Activated CD4-positive, alpha-beta T cell treated with anti-CD3 and anti-CD28 coated beads, Interleukin-2, amount 10 ng/mL, durations not matched to agents 24 days and 14 days (primary cell): Measurements from ENCODE around the gene TRIM17. TPM values are rescaled to one million over a fixed set of nuclear protein-coding genes. Genes with fewer than 3 reads are reported as not detected.

ENCODE experiments used
- DNase-seq: peaks from one replicate; pipeline ENCODE4 v3.0.0; 2022
- H3K27ac Mint-ChIP-seq: one replicate; pipeline ENCODE4 v1.8.0; 2022; ENCODE audit warnings: mild to moderate bottlenecking, mixed read lengths
- H3K27me3 Mint-ChIP-seq: one replicate; pipeline ENCODE4 v1.8.0; 2022; ENCODE audit warnings: mixed read lengths
- H3K36me3 Mint-ChIP-seq: one replicate; pipeline ENCODE4 v1.8.0; 2022; ENCODE audit warnings: low read depth, mild to moderate bottlenecking, mixed read lengths
- H3K4me1 Mint-ChIP-seq: one replicate; pipeline ENCODE4 v1.8.0; 2021; ENCODE audit warnings: mixed read lengths
- H3K4me3 Mint-ChIP-seq: one replicate; pipeline ENCODE4 v1.8.0; 2022; ENCODE audit warnings: mild to moderate bottlenecking, moderate library complexity, mixed read lengths
- H3K9me3 Mint-ChIP-seq: one replicate; pipeline ENCODE4 v1.8.0; 2021; ENCODE audit warnings: mixed read lengths
- intact Hi-C: fragments of 100-400 bp; cut with micrococcal nuclease; formaldehyde crosslinking; loops from one replicate; pipeline ENCODE4 v1.15.1; 2023
- total RNA-seq: library from RNA; stranded (reverse); gene quantifications from 2 replicates; pipeline ENCODE4 v1.2.3, GENCODE V29; 2022

The TRIM17 gene
- total RNA-seq, 1 donor from 2014 or later, result 2.8 TPM

DNA sequence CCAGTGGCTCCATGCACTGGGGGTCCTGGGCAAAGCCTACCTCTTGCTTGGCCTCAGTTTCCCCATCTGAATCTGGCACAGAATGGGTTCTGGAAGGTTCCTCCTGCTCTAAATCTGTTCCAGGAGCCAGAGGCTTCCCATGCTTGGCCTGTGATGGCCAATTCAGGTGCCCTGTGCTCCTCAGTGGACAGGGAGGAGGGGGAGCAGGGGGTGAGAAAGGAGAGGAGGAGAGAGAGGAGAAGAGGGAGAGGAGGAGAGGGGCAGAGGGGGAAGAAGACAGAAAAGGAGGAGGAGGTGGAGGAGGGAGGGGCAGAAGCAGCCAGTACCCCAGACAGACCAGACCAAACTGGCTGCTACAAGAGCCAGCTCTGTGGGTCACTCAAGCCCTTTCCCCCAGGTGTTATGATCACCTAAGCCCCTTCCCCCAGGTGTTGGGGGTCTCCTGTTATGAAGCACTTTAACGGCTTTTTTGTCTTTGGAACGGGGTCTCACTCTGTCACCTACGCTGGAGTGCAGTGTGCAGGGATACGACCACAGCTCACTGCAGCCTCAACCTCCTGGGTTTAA, 53.7 kb downstream of the TRIM17 start:
- H3K36me3 Mint-ChIP-seq, result no peaks in the 10 kb centered on the region
- no peaks in the 10 kb centered on the region for H3K4me1 Mint-ChIP-seq
- DNase-seq, result no peak
- no peak overlapping the region for H3K27ac Mint-ChIP-seq
- H3K27me3 Mint-ChIP-seq, result no peaks in the 10 kb centered on the region
- H3K9me3 Mint-ChIP-seq, result no peaks in the 10 kb centered on the region
- H3K4me3 Mint-ChIP-seq, result no peak overlapping the region
- intact Hi-C loops, result no loop called here

DNA sequence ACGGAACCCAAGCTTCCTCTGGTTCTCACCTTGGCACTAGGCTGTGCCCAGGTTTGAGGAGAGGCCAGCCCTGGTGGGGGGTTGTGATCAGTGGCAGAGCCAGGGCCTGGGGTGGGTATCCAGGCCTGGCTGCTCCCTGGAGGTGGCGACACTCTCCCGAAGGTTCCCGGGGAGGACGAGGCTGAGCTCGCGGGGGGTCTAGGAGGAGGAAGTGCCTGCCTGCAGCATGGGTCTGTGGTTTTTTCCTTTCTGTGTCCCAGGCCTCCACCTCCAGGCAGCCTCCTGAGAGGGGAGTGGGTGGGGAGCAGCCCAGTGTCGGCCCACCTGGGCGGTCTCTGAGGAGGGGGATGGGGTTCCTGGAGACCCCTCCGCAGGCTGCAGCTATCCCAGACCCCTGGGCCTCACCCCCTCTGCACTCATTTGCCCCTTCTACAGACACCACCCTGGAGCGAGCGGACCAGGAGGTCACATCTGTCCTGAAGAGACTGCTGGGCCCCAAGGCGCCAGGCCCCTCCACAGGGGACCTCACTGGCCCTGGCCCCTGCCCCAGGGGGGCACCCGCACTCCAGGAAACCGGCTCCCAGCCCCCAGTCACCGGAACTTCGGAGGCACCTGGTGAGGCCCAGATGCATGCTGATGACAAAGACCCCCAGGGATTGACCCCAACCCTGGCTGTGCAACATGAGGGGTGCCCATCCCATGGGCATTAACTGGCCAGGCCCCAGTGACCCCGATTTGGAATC, 54.3 kb downstream of the TRIM17 start:
- Mint-ChIP-seq H3K4me1 (no peaks in the 10 kb centered on the region), H3K9me3 (no peaks in the 10 kb centered on the region), H3K27ac (no peak overlapping the region), H3K27me3 (no peaks in the 10 kb centered on the region), H3K36me3 (no peaks in the 10 kb centered on the region), H3K4me3 (no peak overlapping the region)
- intact Hi-C loops, result no loop called here
- DNase-seq, result no peak

DNA sequence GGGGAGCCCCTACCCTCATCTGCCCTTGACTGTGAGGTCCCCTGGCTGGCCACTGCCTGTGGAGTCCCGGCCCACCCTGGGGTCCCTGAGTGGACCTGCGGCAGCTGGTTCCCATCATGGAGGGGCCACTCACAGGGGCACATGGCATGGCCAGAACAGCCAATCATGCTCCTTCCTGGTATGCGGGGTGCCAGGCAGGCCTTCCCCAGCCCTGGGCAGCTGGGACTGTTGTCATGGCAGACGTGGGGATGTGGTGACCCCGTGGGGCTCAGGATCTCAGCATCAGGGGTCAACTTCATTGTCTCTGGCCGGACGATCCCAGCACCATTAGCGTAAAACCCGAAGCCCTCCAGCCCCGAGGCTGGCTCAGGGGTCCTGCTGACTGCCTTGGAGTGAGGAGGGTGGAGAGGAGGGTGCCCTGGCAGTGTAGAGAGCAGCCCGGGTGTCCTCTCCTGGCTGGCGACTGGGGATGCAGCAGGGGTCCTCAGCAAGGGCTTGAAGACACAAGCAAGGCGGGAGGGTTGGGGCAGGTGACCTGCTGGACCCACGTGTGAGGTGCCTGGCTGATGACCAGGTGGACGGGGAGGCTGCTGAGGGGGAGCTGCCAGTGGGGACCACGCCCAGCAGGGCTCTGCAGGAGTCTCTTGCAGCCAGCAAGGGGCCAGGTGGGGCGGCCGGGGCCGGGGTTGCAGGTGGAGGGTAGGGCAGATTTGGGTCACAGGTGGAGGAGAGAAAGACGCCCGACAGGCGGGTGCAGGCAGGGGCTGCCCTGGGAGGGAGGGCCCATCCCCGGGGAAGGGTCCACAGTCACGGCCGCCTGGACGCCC, 55.1 kb downstream of the TRIM17 start:
- no peaks in the 10 kb centered on the region for H3K36me3 Mint-ChIP-seq

DNA sequence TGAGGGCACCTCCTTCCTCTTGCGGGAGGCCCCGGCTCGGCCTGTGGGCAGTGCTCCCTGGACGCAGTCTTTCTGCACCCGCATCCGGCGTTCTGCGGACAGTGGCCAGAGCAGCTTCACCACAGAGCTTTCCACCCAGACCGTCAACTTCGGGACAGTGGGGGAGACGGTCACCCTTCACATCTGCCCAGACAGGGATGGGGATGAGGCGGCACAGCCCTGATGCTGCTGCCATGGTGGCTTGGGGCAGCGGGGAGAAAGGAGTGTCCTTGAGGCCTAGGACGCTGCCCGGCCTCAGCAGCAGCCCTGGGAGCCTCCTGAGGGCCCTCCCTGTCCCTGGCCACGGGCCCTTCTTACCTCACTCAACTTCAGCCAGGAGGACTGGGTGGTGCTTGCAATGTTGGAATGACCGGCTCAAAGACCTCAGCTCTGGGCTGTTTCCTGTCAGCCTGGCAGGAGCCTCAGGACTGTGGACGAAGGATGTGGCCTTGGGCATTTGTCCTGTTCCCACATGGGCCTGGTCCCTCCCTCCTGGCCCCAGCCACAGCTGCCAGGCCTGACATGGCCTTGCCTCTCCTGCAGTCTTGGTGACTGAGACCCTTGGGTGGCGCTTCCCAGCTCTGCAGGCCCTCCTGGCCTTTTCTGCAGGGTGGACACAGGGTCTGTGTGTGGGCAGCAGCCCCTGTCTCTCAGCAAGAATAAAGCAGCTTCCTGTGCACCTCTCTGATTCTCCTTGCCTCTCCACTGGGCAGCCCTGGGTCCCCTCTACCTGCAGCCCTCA, 55.9 kb downstream of the TRIM17 start:
- intact Hi-C loops, result no loop called here
- H3K27me3 Mint-ChIP-seq, result no peaks in the 10 kb centered on the region
- no peaks in the 10 kb centered on the region for H3K4me1 Mint-ChIP-seq
- H3K36me3 Mint-ChIP-seq, result no peaks in the 10 kb centered on the region
- no peak overlapping the region for H3K27ac Mint-ChIP-seq
- no peak for DNase-seq
- no peak overlapping the region for H3K4me3 Mint-ChIP-seq
- no peaks in the 10 kb centered on the region for H3K9me3 Mint-ChIP-seq

More for the DNA sequence above, 55.1 kb downstream of the TRIM17 start:
- Mint-ChIP-seq H3K4me3 (no peak overlapping the region), H3K9me3 (no peaks in the 10 kb centered on the region), H3K27ac (no peak overlapping the region), H3K27me3 (no peaks in the 10 kb centered on the region), H3K4me1 (no peaks in the 10 kb centered on the region)
- intact Hi-C loops, result no loop called here
- DNase-seq, result no peak

DNA sequence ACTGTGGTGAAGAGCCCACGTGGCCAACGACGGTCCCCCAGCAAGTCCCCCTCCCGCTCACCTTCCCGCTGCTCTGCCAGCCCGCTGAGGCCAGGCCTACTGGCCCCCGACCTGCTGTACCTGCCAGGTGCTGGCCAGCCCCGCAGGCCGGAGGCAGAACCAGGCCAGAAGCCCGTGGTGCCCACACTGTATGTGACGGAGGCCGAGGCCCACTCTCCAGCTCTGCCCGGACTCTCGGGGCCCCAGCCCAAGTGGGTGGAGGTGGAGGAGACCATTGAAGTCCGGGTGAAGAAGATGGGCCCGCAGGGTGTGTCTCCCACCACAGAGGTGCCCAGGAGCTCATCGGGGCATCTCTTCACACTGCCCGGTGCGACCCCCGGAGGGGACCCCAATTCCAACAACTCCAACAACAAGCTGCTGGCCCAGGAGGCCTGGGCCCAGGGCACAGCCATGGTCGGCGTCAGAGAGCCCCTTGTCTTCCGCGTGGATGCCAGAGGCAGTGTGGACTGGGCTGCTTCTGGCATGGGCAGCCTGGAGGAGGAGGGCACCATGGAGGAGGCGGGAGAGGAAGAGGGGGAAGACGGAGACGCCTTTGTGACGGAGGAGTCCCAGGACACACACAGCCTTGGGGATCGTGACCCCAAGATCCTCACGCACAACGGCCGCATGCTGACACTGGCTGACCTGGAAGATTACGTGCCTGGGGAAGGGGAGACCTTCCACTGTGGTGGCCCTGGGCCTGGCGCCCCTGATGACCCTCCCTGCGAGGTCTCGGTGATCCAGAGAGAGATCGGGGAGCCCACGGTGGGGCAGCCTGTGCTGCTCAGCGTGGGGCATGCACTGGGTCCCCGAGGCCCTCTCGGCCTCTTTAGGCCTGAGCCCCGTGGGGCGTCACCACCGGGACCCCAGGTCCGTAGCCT, 56.8 kb downstream of the TRIM17 start:
- Mint-ChIP-seq H3K4me1 (no peaks in the 10 kb centered on the region), H3K36me3 (no peaks in the 10 kb centered on the region), H3K27ac (no peak overlapping the region), H3K27me3 (no peaks in the 10 kb centered on the region), H3K4me3 (no peak overlapping the region), H3K9me3 (no peaks in the 10 kb centered on the region)
- no peak for DNase-seq
- intact Hi-C loops, result no loop called here

DNA sequence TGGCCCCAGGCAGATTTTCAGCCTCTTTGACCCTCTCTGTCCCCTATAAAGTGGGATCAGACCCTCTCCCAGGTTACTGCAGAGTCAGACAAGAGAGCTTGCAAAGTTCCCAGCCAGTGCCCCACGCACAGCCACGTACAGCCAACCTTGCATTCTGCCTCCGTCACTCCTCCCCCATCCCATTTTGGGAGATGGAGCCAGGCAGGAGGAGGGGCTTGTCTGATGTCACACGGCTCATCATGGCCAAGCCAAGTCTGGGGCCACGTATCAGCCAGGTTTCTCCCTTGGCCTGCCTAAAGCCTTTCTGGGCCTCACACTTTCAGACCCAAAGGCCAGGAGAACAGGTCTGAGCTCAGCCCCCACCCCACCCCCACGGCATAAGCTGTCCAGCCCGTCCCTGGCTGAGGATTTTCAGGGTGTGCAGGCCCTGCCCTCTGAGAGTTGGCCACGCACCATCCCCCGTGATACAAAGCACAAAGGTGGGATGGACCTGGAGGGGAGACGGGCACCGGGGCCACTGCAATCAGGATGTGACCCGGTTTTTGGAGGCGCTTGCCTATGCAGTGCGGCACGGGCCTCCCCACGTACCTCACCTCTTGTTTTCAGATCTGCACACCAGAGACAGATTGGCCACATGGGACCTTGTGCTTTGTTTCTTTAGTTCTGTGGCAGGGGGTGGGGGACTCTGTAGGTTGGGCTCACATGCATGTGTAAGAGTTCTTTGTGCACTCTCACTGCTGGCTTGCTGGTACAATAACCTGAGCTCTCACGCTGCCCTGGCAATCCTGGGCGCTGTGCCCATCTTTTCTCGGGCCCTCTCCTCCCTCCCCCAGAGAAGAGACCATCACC, 57.7 kb downstream of the TRIM17 start:
- Mint-ChIP-seq H3K27ac (no peak overlapping the region), H3K27me3 (no peaks in the 10 kb centered on the region), H3K4me3 (no peak overlapping the region), H3K9me3 (no peaks in the 10 kb centered on the region), H3K36me3 (no peaks in the 10 kb centered on the region), H3K4me1 (no peaks in the 10 kb centered on the region)
- intact Hi-C loops, result no loop called here
- no peak for DNase-seq

DNA sequence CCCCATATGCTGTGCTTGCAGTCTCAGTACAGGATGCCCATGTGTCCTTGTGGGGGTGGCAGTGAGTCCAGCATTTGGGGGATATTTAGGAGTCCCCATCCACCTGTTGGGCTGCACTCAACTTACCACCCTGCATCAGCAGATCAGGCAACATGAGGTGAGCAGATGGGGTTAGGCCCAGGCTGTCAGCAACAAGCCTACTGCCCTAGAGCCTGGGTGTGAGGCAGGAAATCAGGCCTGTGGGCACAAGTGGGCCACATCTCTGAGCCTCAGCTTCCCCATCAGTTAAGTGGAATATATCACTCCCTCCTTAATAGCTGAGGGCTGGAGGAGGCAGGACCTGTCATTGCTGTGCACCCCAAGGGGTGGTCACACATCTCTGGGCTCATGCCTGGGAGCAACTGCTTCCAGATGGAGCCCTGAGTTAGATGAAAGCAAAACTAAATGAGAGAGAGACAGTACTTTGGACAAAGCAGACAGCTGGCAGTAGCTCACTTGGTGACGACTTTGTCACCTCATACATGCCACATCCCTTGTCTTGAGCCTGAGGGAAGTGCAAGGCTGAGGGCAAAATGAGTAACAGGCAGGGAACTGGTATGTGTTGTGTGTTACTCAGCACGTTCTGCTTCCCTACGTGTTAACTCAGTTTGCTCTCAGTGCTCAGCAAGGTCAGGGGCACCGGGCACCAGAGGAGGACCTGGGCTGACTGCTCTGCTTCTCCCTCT, 58.5 kb downstream of the TRIM17 start:
- DNase-seq, result no peak
- H3K4me1 Mint-ChIP-seq, result no peaks in the 10 kb centered on the region
- no peaks in the 10 kb centered on the region for H3K27me3 Mint-ChIP-seq
- H3K9me3 Mint-ChIP-seq, result no peaks in the 10 kb centered on the region
- intact Hi-C loops, result no loop called here
- no peak overlapping the region for H3K4me3 Mint-ChIP-seq
- no peak overlapping the region for H3K27ac Mint-ChIP-seq
- no peaks in the 10 kb centered on the region for H3K36me3 Mint-ChIP-seq

Other genes starting within 250 kb of the TRIM17 start
- 21.4 and 22.3 TPM in 2 replicates for gene OBSCN, start 208.8 kb downstream of the TRIM17 start, total RNA-seq
- gene TRIM11, start 10.0 kb downstream of the TRIM17 start, total RNA-seq, result 55.7 and 59.3 TPM in 2 replicates
- 148 and 150 TPM in 2 replicates for gene RNF187, start 70.5 kb upstream of the TRIM17 start, total RNA-seq